Measurements from ENCODE around the gene CAST. TPM values are rescaled to one million over a fixed set of nuclear protein-coding genes. Genes with fewer than 3 reads are reported as not detected.
A peak's percentile ranks its signal among the peaks of the same experiment; 100 is the strongest.

Gene CAST
- total RNA-seq, 2 experiments from 2014 or later, result 124 to 131 TPM

DNA sequence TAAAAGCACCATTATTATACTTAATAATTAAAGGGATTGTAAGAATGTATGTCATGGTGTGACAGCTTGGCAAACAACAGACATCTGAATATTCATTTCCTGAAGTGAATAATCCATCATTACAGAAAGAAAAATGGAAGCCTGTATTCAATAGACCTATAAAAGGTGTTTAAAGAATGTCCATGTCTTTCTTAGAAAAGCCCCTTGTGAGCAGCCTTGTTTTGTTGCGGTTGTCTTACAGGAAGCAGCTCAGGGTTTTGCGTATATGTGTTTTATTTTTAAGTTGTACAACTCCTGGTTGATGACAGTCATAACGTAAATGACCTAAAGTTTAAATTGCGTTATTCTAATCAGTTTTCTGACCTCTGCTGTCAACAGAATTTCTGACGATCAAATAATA, 53.8 kb downstream of the CAST start:
- TF ChIP-seq, protein P1, sequence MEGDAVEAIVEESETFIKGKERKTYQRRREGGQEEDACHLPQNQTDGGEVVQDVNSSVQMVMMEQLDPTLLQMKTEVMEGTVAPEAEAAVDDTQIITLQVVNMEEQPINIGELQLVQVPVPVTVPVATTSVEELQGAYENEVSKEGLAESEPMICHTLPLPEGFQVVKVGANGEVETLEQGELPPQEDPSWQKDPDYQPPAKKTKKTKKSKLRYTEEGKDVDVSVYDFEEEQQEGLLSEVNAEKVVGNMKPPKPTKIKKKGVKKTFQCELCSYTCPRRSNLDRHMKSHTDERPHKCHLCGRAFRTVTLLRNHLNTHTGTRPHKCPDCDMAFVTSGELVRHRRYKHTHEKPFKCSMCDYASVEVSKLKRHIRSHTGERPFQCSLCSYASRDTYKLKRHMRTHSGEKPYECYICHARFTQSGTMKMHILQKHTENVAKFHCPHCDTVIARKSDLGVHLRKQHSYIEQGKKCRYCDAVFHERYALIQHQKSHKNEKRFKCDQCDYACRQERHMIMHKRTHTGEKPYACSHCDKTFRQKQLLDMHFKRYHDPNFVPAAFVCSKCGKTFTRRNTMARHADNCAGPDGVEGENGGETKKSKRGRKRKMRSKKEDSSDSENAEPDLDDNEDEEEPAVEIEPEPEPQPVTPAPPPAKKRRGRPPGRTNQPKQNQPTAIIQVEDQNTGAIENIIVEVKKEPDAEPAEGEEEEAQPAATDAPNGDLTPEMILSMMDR (IDR thresholded peaks at IDR 0.05), result no peak
- intact Hi-C loops (cut with micrococcal nuclease), result no loop called here
- ChIA-PET POLR2A (no interaction called here), CTCF (interaction anchor here (1.6 kb wide), 1 partner anchor 28 kb away, joined by 3 read pairs; no protein-coding TSS in a partner anchor)
- Mint-ChIP-seq H3K36me3 (ENCODE audit: low read depth) (peaks cover 9% of the 10 kb centered on the region), H3K27me3 (no peaks in the 10 kb centered on the region), H3K9me3 (no peaks in the 10 kb centered on the region), H3K4me1 (ENCODE audit: low read depth) (peaks cover 21% of the 10 kb centered on the region), H3K27ac (no peak overlapping the region), H3K4me3 (no peak overlapping the region)
- DNase-seq (no peak), ATAC-seq (peak; percentile 50)

DNA sequence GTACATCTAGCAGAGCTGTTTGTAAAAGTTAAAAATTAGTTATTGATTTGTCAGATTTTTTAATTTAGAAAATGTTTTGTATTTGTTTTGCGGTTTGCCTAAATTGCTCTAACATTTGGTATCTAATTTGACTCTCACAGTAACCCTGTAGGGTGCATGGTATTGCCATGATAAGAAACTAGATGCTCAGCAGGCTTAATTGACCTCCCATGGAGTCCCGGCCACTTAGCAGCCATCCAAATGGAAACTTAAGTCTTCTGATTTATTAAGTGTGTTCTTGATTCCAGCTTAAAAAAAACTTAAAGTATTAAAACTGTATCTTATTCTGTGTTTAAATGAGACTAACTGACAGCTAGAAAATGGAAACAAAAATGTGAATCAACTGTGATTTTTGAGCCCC, 54.5 kb downstream of the CAST start:
- CTCF ChIA-PET, result interaction anchor here (0.9 to 1.6 kb wide), 2 partner anchors 29 to 115 kb away, joined by 3 read pairs; no protein-coding TSS in a partner anchor
- Mint-ChIP-seq H3K9me3 (no peaks in the 10 kb centered on the region), H3K36me3 (ENCODE audit: low read depth) (peaks cover 9% of the 10 kb centered on the region), H3K4me3 (no peak overlapping the region), H3K4me1 (ENCODE audit: low read depth) (peaks cover 23% of the 10 kb centered on the region), H3K27me3 (no peaks in the 10 kb centered on the region), H3K27ac (no peak overlapping the region)
- TF ChIP-seq, protein P1 (IDR thresholded peaks at IDR 0.05), result no peak
- DNase-seq (no peak), ATAC-seq (no peak)
- intact Hi-C loops (cut with micrococcal nuclease), result no loop called here
- POLR2A ChIA-PET, result no interaction called here

DNA sequence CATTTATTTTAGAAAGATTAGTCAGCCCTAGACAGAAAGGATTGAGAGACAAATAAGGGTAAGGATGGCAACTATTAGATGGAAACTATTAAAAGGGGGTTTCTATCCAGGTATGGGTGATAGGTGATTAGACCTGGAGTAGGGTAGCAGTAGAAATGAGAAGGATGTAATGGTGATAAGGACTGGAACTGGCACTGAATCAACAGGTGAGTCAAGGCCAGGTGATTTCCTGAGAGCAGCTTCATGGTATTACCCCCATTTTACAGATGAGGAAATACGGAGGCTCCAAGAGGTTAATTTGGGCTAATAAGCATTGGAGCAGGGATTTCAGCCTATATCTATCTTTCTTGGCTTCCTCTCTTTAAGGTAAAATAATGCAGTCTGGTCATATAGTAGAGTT, 55.7 kb downstream of the CAST start:
- Mint-ChIP-seq H3K36me3 (ENCODE audit: low read depth) (peaks cover 4% of the 10 kb centered on the region), H3K27me3 (no peaks in the 10 kb centered on the region), H3K4me1 (ENCODE audit: low read depth) (peaks cover 23% of the 10 kb centered on the region), H3K4me3 (no peak overlapping the region), H3K9me3 (no peaks in the 10 kb centered on the region), H3K27ac (no peak overlapping the region)
- ChIA-PET POLR2A (no interaction called here), CTCF (no interaction called here)
- TF ChIP-seq, protein P1 (IDR thresholded peaks at IDR 0.05), result no peak
- no peak for ATAC-seq
- intact Hi-C loops (cut with micrococcal nuclease), result no loop called here
- no peak for DNase-seq

DNA sequence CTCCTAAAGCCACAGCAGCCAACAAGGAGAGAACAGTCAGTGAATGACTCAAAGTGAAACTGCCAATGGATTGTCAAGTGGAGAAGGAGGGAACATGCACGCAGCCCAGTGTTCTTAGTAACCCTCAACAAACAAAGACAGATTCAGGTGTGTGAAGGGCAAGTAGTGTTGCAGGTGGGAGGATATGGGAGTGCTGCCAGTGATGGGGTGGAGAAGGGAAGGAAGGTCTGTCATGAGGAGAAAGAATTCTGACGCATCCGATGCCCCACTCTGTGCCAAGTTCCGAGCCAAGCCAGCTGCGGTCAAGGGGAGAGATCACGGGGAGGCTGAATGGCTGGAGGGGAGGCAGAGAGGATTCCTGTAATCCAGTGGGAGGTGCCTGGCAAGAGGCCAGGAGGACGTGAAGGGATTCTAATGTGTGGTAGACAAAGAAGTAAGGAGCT, 56.5 kb downstream of the CAST start:
- no peak overlapping the region for H3K4me3 Mint-ChIP-seq
- intact Hi-C loops (cut with micrococcal nuclease), result no loop called here
- CTCF ChIA-PET, result interaction anchor here (1.0 kb wide), 1 partner anchor 444 kb away, joined by 3 read pairs; no protein-coding TSS in a partner anchor
- no peaks in the 10 kb centered on the region for H3K27me3 Mint-ChIP-seq
- no peak overlapping the region for H3K27ac Mint-ChIP-seq
- POLR2A ChIA-PET, result no interaction called here
- ATAC-seq, result no peak
- H3K36me3 Mint-ChIP-seq (ENCODE audit: low read depth), result peaks cover 4% of the 10 kb centered on the region
- H3K9me3 Mint-ChIP-seq, result no peaks in the 10 kb centered on the region
- DNase-seq, result no peak
- TF ChIP-seq, protein P1 (IDR thresholded peaks at IDR 0.05), result no peak
- peaks cover 23% of the 10 kb centered on the region for H3K4me1 Mint-ChIP-seq (ENCODE audit: low read depth)

DNA sequence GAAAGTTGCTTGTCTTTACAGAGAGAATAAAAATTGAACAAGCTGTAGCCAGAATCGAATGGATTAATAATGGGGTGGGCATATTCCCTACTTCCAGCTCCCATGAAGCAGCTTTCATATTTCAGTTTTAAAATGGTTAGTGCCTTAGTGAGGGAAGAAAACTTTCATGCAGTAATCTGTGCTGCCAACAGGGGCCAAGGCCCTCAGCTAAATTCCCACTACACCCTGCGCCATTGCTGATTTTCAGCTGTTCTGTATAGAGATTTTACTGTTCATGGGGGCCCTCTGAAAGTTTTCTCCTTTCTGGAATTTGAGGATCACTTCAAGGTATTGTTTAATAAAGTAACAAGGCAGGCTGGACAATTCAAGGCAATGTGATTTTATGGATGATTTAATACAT, 58.2 kb downstream of the CAST start:
- DNase-seq (no peak), ATAC-seq (no peak)
- CTCF ChIA-PET, result interaction anchor here (0.7 to 1.8 kb wide), 7 partner anchors 9 to 106 kb away, joined by 3 to 8 read pairs (median 3); no protein-coding TSS in a partner anchor
- peaks cover 14% of the 10 kb centered on the region for H3K4me1 Mint-ChIP-seq (ENCODE audit: low read depth)
- H3K27me3 Mint-ChIP-seq, result no peaks in the 10 kb centered on the region
- H3K9me3 Mint-ChIP-seq, result no peaks in the 10 kb centered on the region
- POLR2A ChIA-PET, result interaction anchor here (0.7 to 2.6 kb wide), 4 partner anchors 14 to 374 kb away, joined by 3 to 6 read pairs (median 3); partner anchors contain the start of genes CAST and ERAP1
- peaks cover 4% of the 10 kb centered on the region for H3K36me3 Mint-ChIP-seq (ENCODE audit: low read depth)
- no peak overlapping the region for H3K4me3 Mint-ChIP-seq
- intact Hi-C loops (cut with micrococcal nuclease), result no loop called here
- H3K27ac Mint-ChIP-seq, result no peak overlapping the region
- TF ChIP-seq, protein P1 (IDR thresholded peaks at IDR 0.05), result peak; percentile 26
